Rectal smooth muscle tissue (tissue), 1 donor: Measurements from ENCODE around the gene CTSZ.
A peak's percentile ranks its signal among the peaks of the same experiment; 100 is the strongest.
"Not testable (repeated sequence)": the region's sequence is repeated elsewhere in the genome, so short reads cannot be mapped to it uniquely, and the experiment has no call there.

Experiments used
- H3K27ac ChIP-seq: one replicate; pipeline ENCODE4 v1.7.0; 2013; ENCODE audit warnings: low read depth, low read length, inconsistent platforms
- H3K27me3 ChIP-seq: one replicate; pipeline ENCODE4 v1.7.0; 2013; ENCODE audit warnings: low read length; ENCODE audit not compliant: control insufficient read depth, insufficient read depth
- H3K36me3 ChIP-seq: one replicate; pipeline ENCODE4 v1.7.0; 2013; ENCODE audit warnings: low read length; ENCODE audit not compliant: control insufficient read depth, insufficient read depth
- H3K4me1 ChIP-seq: one replicate; pipeline ENCODE4 v1.7.0; 2013; ENCODE audit warnings: low read length; ENCODE audit not compliant: control insufficient read depth, insufficient read depth
- H3K4me3 ChIP-seq: one replicate; pipeline ENCODE4 v1.7.0; 2013; ENCODE audit warnings: low read length
- H3K9ac ChIP-seq: one replicate; pipeline ENCODE4 v1.7.0; 2013; ENCODE audit warnings: low read length

Gene CTSZ

GRCh38 chr20:58987790-58988564 is 19.1 kb downstream of the CTSZ start:
- Histone ChIP-seq H3K4me3 (no peak overlapping the region), H3K9ac (no peak overlapping the region), H3K36me3 (peaks cover 37% of the 10 kb centered on the region), H3K4me1 (no peaks in the 10 kb centered on the region), H3K27me3 (no peaks in the 10 kb centered on the region), H3K27ac (no peak overlapping the region)

- Histone ChIP-seq H3K9ac (no peak overlapping the region), H3K4me3 (no peak overlapping the region), H3K27me3 (no peaks in the 10 kb centered on the region), H3K4me1 (peaks cover 3% of the 10 kb centered on the region), H3K36me3 (peaks cover 37% of the 10 kb centered on the region), H3K27ac (no peak overlapping the region)
Measured at GRCh38 chr20:58986968-58987517, 20.0 kb downstream of the CTSZ start.

- no peaks in the 10 kb centered on the region for H3K27me3 ChIP-seq
- H3K27ac ChIP-seq, result no peak overlapping the region
- no peak overlapping the region for H3K9ac ChIP-seq
- no peak overlapping the region for H3K4me3 ChIP-seq
- H3K36me3 ChIP-seq, result peaks cover 33% of the 10 kb centered on the region
- H3K4me1 ChIP-seq, result peaks cover 3% of the 10 kb centered on the region
Measured at GRCh38 chr20:58986286-58986967, 20.6 kb downstream of the CTSZ start.

- Histone ChIP-seq H3K36me3 (peaks cover 25% of the 10 kb centered on the region), H3K9ac (no peak overlapping the region), H3K4me3 (no peak overlapping the region), H3K27ac (no peak overlapping the region), H3K4me1 (peaks cover 3% of the 10 kb centered on the region), H3K27me3 (no peaks in the 10 kb centered on the region)
Measured at GRCh38 chr20:58985656-58986055, 21.4 kb downstream of the CTSZ start.

GRCh38 chr20:58984691-58985090 is 22.4 kb downstream of the CTSZ start:
- peaks cover 3% of the 10 kb centered on the region for H3K4me1 ChIP-seq
- no peak overlapping the region for H3K9ac ChIP-seq
- peaks cover 22% of the 10 kb centered on the region for H3K36me3 ChIP-seq
- H3K4me3 ChIP-seq, result no peak overlapping the region
- no peaks in the 10 kb centered on the region for H3K27me3 ChIP-seq
- H3K27ac ChIP-seq, result no peak overlapping the region

GRCh38 chr20:58983115-58983468 is 24.0 kb downstream of the CTSZ start:
- not testable (repeated sequence) for H3K4me1 ChIP-seq, H3K27ac ChIP-seq, H3K9ac ChIP-seq, H3K27me3 ChIP-seq, H3K4me3 ChIP-seq, H3K36me3 ChIP-seq

GRCh38 chr20:58982406-58983114 is 24.5 kb downstream of the CTSZ start:
- Histone ChIP-seq H3K27ac (no peak overlapping the region), H3K27me3 (no peaks in the 10 kb centered on the region), H3K4me3 (peak overlapping the region; percentile 73), H3K36me3 (peaks cover 3% of the 10 kb centered on the region), H3K4me1 (peaks cover 3% of the 10 kb centered on the region), H3K9ac (no peak overlapping the region)

GRCh38 chr20:58981628-58982364 is 25.3 kb downstream of the CTSZ start:
- peaks cover 3% of the 10 kb centered on the region for H3K4me1 ChIP-seq
- H3K36me3 ChIP-seq, result no peaks in the 10 kb centered on the region
- H3K27ac ChIP-seq, result no peak overlapping the region
- H3K4me3 ChIP-seq, result peak overlapping the region; percentile 73
- H3K9ac ChIP-seq, result peak overlapping the region; percentile 24
- no peaks in the 10 kb centered on the region for H3K27me3 ChIP-seq

- Histone ChIP-seq H3K4me3 (peak within 1 kb of the TSS; percentile 88), H3K27ac (peak within 1 kb of the TSS; percentile 80), H3K9ac (peak within 1 kb of the TSS; percentile 72), H3K27me3 (no peaks in the 10 kb centered on the region), H3K36me3 (no peaks in the 10 kb centered on the region), H3K4me1 (peaks cover 3% of the 10 kb centered on the region)
Measured at GRCh38 chr20:58980711-58981627, 26.1 kb downstream of the CTSZ start, which contains the start of gene NELFCD. NELFCD (plus strand) TSS chr20:58981256; CDS start chr20:58981310, 54 bp downstream.

GRCh38 chr20:58978351-58979190 is 28.5 kb downstream of the CTSZ start:
- Histone ChIP-seq H3K4me3 (no peak overlapping the region), H3K9ac (no peak overlapping the region), H3K36me3 (no peaks in the 10 kb centered on the region), H3K27ac (no peak overlapping the region), H3K27me3 (no peaks in the 10 kb centered on the region), H3K4me1 (peaks cover 3% of the 10 kb centered on the region)
